MM.1S (cell line): ENCODE measurements around the gene MEIS2.

Source experiments
- DNase-seq: peaks from one replicate; pipeline ENCODE4 v3.0.0-alpha.2; 2015
- H2AFZ ChIP-seq: fragments of 300-600 bp; sonication (generic); 2 replicates; pipeline ENCODE4 v1.6.0; 2016; ENCODE audit warnings: antibody characterized with exemption, low read length
- H3F3A ChIP-seq: fragments of 300-600 bp; sonication (generic); 2 replicates; pipeline ENCODE4 v1.6.1; 2016; ENCODE audit warnings: mild to moderate bottlenecking, antibody characterized with exemption, low read length, moderate library complexity, mixed read lengths; ENCODE audit not compliant: insufficient read depth
- H3K27ac ChIP-seq: fragments of 300-600 bp; sonication (generic); 2 replicates; pipeline ENCODE4 v1.5.1; 2016; ENCODE audit warnings: mild to moderate bottlenecking, low read length
- H3K27me3 ChIP-seq: fragments of 300-600 bp; sonication (generic); replicated peaks from 2 replicates; pipeline ENCODE4 v1.6.0; 2016; ENCODE audit warnings: low read length; ENCODE audit not compliant: insufficient read depth
- H3K36me3 ChIP-seq: fragments of 300-600 bp; sonication (generic); replicated peaks from 2 replicates; pipeline ENCODE4 v1.6.1; 2016; ENCODE audit warnings: mild to moderate bottlenecking, low read length, mixed read lengths; ENCODE audit not compliant: insufficient read depth
- H3K4me1 ChIP-seq: fragments of 300-600 bp; sonication (generic); 2 replicates; pipeline ENCODE4 v1.6.1; 2016; ENCODE audit warnings: low read length, mixed read lengths
- H3K4me2 ChIP-seq: fragments of 300-600 bp; sonication (generic); 2 replicates; pipeline ENCODE4 v1.6.0; 2016; ENCODE audit warnings: low read depth, low read length
- H3K4me3 ChIP-seq: fragments of 300-600 bp; sonication (generic); 2 replicates; pipeline ENCODE4 v1.5.1; 2016; ENCODE audit warnings: low read length, mixed read lengths
- H3K79me2 ChIP-seq: fragments of 300-600 bp; sonication (generic); 2 replicates; pipeline ENCODE4 v1.6.1; 2016; ENCODE audit warnings: mixed run types, low read length, mixed read lengths
- H3K9ac ChIP-seq: fragments of 300-600 bp; sonication (generic); 2 replicates; pipeline ENCODE4 v1.6.1; 2016; ENCODE audit warnings: low read length, mixed read lengths
- H3K9me2 ChIP-seq: fragments of 300-600 bp; sonication (generic); replicated peaks from 2 replicates; pipeline ENCODE4 v1.6.1; 2016; ENCODE audit warnings: mild to moderate bottlenecking, low read length, mixed read lengths; ENCODE audit not compliant: insufficient read depth
- H3K9me3 ChIP-seq: fragments of 300-600 bp; sonication (generic); replicated peaks from 2 replicates; pipeline ENCODE4 v1.6.1; 2016; ENCODE audit warnings: mild to moderate bottlenecking, low read length, mixed read lengths; ENCODE audit not compliant: insufficient read depth
- H4K20me1 ChIP-seq: fragments of 300-600 bp; sonication (generic); 2 replicates; pipeline ENCODE4 v1.6.1; 2016; ENCODE audit warnings: mild to moderate bottlenecking, low read length, moderate library complexity, mixed read lengths; ENCODE audit not compliant: insufficient read depth
- CTCF ChIP-seq: fragments of 300-600 bp; sonication (generic); IDR thresholded peaks from 2 replicates; pipeline ENCODE4 v1.5.1; 2016; ENCODE audit warnings: antibody characterized with exemption, low read length, mixed read lengths
- EZH2 ChIP-seq: fragments of 300-600 bp; sonication (generic); optimal IDR thresholded peaks from 2 replicates; pipeline ENCODE3; 2017; ENCODE audit warnings: low read depth, mild to moderate bottlenecking, antibody characterized with exemption, low read length, mixed read lengths
- EZH2phosphoT487 ChIP-seq: fragments of 300-600 bp; sonication (generic); IDR thresholded peaks from 2 replicates; pipeline ENCODE4 v1.6.1; 2018; ENCODE audit warnings: antibody characterized with exemption, low read length

The MEIS2 gene

GRCh38 chr15:37072181-37072580, 28.2 kb downstream of the MEIS2 start:
- no peaks in the 10 kb centered on the region for H3F3A ChIP-seq
- no peak overlapping the region for H3K27ac ChIP-seq
- H3K9me2 ChIP-seq: no peaks in the 10 kb centered on the region
- H3K27me3 ChIP-seq: no peaks in the 10 kb centered on the region
- no peaks in the 10 kb centered on the region for H3K4me1 ChIP-seq
- no peaks in the 10 kb centered on the region for H4K20me1 ChIP-seq
- H3K9ac ChIP-seq: no peak overlapping the region
- H3K4me3 ChIP-seq: no peak overlapping the region
- no peaks in the 10 kb centered on the region for H3K9me3 ChIP-seq
- no peaks in the 10 kb centered on the region for H3K36me3 ChIP-seq
- DNase-seq: no peak
- H3K4me2 ChIP-seq: no peak overlapping the region
- H3K79me2 ChIP-seq: no peaks in the 10 kb centered on the region
- TF ChIP-seq CTCF (no peak), EZH2 (no peak), EZH2phosphoT487 (no peak)
- no peak overlapping the region for H2AFZ ChIP-seq

- H3F3A ChIP-seq: no peaks in the 10 kb centered on the region
- no peaks in the 10 kb centered on the region for H3K9me3 ChIP-seq
- H3K36me3 ChIP-seq: no peaks in the 10 kb centered on the region
- no peaks in the 10 kb centered on the region for H4K20me1 ChIP-seq
- no peak overlapping the region for H3K27ac ChIP-seq
- no peaks in the 10 kb centered on the region for H3K4me1 ChIP-seq
- no peak overlapping the region for H3K9ac ChIP-seq
- no peaks in the 10 kb centered on the region for H3K9me2 ChIP-seq
- no peaks in the 10 kb centered on the region for H3K79me2 ChIP-seq
- no peak overlapping the region for H3K4me3 ChIP-seq
- DNase-seq: no peak
- H3K27me3 ChIP-seq: no peaks in the 10 kb centered on the region
- H3K4me2 ChIP-seq: no peak overlapping the region
- TF ChIP-seq EZH2phosphoT487 (no peak), CTCF (no peak), EZH2 (no peak)
- H2AFZ ChIP-seq: no peak overlapping the region
These were observed 29.2 kb downstream of the MEIS2 start for GRCh38 chr15:37071134-37071533.

- H3K9me3 ChIP-seq: no peaks in the 10 kb centered on the region
- H2AFZ ChIP-seq: no peak overlapping the region
- no peak for DNase-seq
- no peaks in the 10 kb centered on the region for H3K79me2 ChIP-seq
- H3K4me2 ChIP-seq: no peak overlapping the region
- H3K4me3 ChIP-seq: no peak overlapping the region
- no peak overlapping the region for H3K27ac ChIP-seq
- H3F3A ChIP-seq: no peaks in the 10 kb centered on the region
- H4K20me1 ChIP-seq: no peaks in the 10 kb centered on the region
- H3K36me3 ChIP-seq: no peaks in the 10 kb centered on the region
- no peaks in the 10 kb centered on the region for H3K9me2 ChIP-seq
- H3K9ac ChIP-seq: no peak overlapping the region
- H3K4me1 ChIP-seq: no peaks in the 10 kb centered on the region
- no peak for TF ChIP-seq EZH2
- TF ChIP-seq CTCF: no peak
- TF ChIP-seq EZH2phosphoT487: no peak
- H3K27me3 ChIP-seq: no peaks in the 10 kb centered on the region
These were observed 29.7 kb downstream of the MEIS2 start for GRCh38 chr15:37070686-37071085.
